Aorta (tissue), 5 donors: ENCODE data around the gene UBA7. TPM values are rescaled to one million over a fixed set of nuclear protein-coding genes. Genes with fewer than 3 reads are reported as not detected.

ENCODE experiments used
- ATAC-seq: fragments of 200-7000 bp; cut with Tn5 transposase; one replicate; pipeline ENCODE4 v1.9.1; 2022; ENCODE audit warnings: moderate library complexity; ENCODE audit not compliant: low FRiP score
- DNase-seq, 2 donors: peaks; one replicate each; pipeline ENCODE4 v3.0.0-alpha.2; 2020
- H3K27ac ChIP-seq, 2 donors: one replicate each; pipeline ENCODE4 v1.5.1; 2013; ENCODE audit warnings: low read length in 2 of 2, mild to moderate bottlenecking in 2 of 2, moderate library complexity in 2 of 2, control low read depth in 1 of 2, inconsistent platforms in 1 of 2, low read depth in 1 of 2
- H3K27me3 ChIP-seq, 2 donors: one replicate each; pipeline ENCODE4 v1.6.1; 2013; ENCODE audit warnings: control low read depth in 1 of 2, low read length in 1 of 2, mild to moderate bottlenecking in 1 of 2, moderate library complexity in 1 of 2; ENCODE audit not compliant: insufficient read depth in 2 of 2, control insufficient read depth in 1 of 2
- H3K36me3 ChIP-seq, 2 donors: one replicate each; pipeline ENCODE4 v1.6.1; 2013; ENCODE audit warnings: control low read depth in 1 of 2, low read length in 1 of 2, mild to moderate bottlenecking in 1 of 2; ENCODE audit not compliant: insufficient read depth in 2 of 2, control insufficient read depth in 1 of 2
- H3K4me1 ChIP-seq, 2 donors: one replicate each; pipeline ENCODE4 v1.6.1; 2013; ENCODE audit warnings: low read length in 2 of 2, control low read depth in 1 of 2, mild to moderate bottlenecking in 1 of 2, moderate library complexity in 1 of 2; ENCODE audit not compliant: insufficient read depth in 2 of 2, control insufficient read depth in 1 of 2
- H3K4me3 ChIP-seq, 2 donors: one replicate each; pipeline ENCODE4 v1.5.1; 2013; ENCODE audit warnings: low read length in 2 of 2, control low read depth in 1 of 2, mild to moderate bottlenecking in 1 of 2
- H3K9me3 ChIP-seq: one replicate; pipeline ENCODE4 v1.6.1; 2013; ENCODE audit warnings: mild to moderate bottlenecking, low read length; ENCODE audit not compliant: control insufficient read depth
- WGBS, 2 donors: extraction: QIAGEN DNeasy Blood & Tissue Kit; methylation state at CpG; one replicate each; pipeline ENCODE4 v1.1.7; 2013; 5-methylcytosine and 5-hydroxymethylcytosine counted together
- intact Hi-C, 2 donors: fragments of 100-400 bp; cut with DNase I; formaldehyde crosslinking; loops; one replicate each; pipeline versions ENCODE4 v1.14.2 to v1.15.0; 2022
- polyA plus RNA-seq, 2 donors: library from polyadenylated mRNA; stranded (reverse); fragments of 200-250 nt; gene quantifications; one replicate each; pipeline ENCODE4 v1.2.3, GENCODE V29; 2013
- total RNA-seq, 2 donors: library from RNA; stranded (reverse); fragmentation: NEBNext Ultra II Directional; extraction: Animal tissue kit (Norgen Biotek cat#: 25700); gene quantifications; one replicate each; pipeline ENCODE4 v1.2.1, GENCODE V29; 2021
- donor health status: healthy with polysubstance abuse.
- donor health status: Bipolar disorder and iron deficiency.
- donor health status: DM: no; HTN: no; CAD: no.
- donor health status: DM: no; HTN: no; CAD: no.
- donor health status: DM: yes; HTN: yes; CAD: no.

Gene UBA7
- total and polyA plus RNA-seq, 4 donors, result 34.7 to 199 (median 73.8) TPM

- WGBS, 2 donors, result 53 to 68% methylated on average over 3 of the region's 3 CpGs
- no peaks in the 10 kb centered on the region for H3K4me1 ChIP-seq
Measured at GRCh38 chr3:49775538-49775937, 38.2 kb downstream of the UBA7 start.

GRCh38 chr3:49772703-49773102 lies 41.0 kb downstream of the UBA7 start:
- no peak for ATAC-seq
- Histone ChIP-seq H3K9me3 (no peaks in the 10 kb centered on the region), H3K4me3 (no peak overlapping the region), H3K4me1 (no peaks in the 10 kb centered on the region), H3K36me3 (peaks cover 0 to 2% of the 10 kb centered on the region in 2 donors), H3K27ac (no peak overlapping the region), H3K27me3 (no peaks in the 10 kb centered on the region)
- intact Hi-C loops, result no loop called here
- 97% methylated on average over 2 of the region's 2 CpGs for WGBS, 2 donors
- no peak for DNase-seq

More at GRCh38 chr3:49775538-49775937, 38.2 kb downstream of the UBA7 start:
- Histone ChIP-seq H3K9me3 (no peaks in the 10 kb centered on the region), H3K36me3 (no peaks in the 10 kb centered on the region), H3K4me3 (no peak overlapping the region), H3K27ac (no peak overlapping the region), H3K27me3 (no peaks in the 10 kb centered on the region)
- intact Hi-C loops, result no loop called here
- ATAC-seq, result no peak
- no peak for DNase-seq

GRCh38 chr3:49771340-49771938 lies 42.3 kb downstream of the UBA7 start:
- intact Hi-C loops, result no loop called here
- Histone ChIP-seq H3K36me3 (peaks cover 0 to 2% of the 10 kb centered on the region in 2 donors), H3K4me1 (no peaks in the 10 kb centered on the region), H3K27me3 (no peaks in the 10 kb centered on the region), H3K27ac (no peak overlapping the region), H3K4me3 (no peak overlapping the region), H3K9me3 (no peaks in the 10 kb centered on the region)
- DNase-seq (no peak), ATAC-seq (no peak)
- WGBS, 2 donors, result 85 to 91% methylated on average over 1 of the region's 1 CpG

GRCh38 chr3:49769926-49770325 lies 43.8 kb downstream of the UBA7 start:
- intact Hi-C loops, result no loop called here
- DNase-seq, result no peak
- H3K36me3 ChIP-seq, result peaks cover 0 to 2% of the 10 kb centered on the region in 2 donors

GRCh38 chr3:49769286-49769915 lies 44.4 kb downstream of the UBA7 start:
- Histone ChIP-seq H3K4me1 (no peaks in the 10 kb centered on the region), H3K4me3 (no peak overlapping the region), H3K27ac (no peak overlapping the region), H3K36me3 (peaks cover 0 to 3% of the 10 kb centered on the region in 2 donors), H3K9me3 (no peaks in the 10 kb centered on the region), H3K27me3 (no peaks in the 10 kb centered on the region)
- intact Hi-C loops, result no loop called here
- DNase-seq (no peak), ATAC-seq (no peak)
- WGBS, 2 donors, result 95 to 97% methylated on average over 3 of the region's 3 CpGs

More at GRCh38 chr3:49769926-49770325, 43.8 kb downstream of the UBA7 start:
- Histone ChIP-seq H3K9me3 (no peaks in the 10 kb centered on the region), H3K4me1 (no peaks in the 10 kb centered on the region), H3K27ac (no peak overlapping the region), H3K27me3 (no peaks in the 10 kb centered on the region), H3K4me3 (no peak overlapping the region)
- no peak for ATAC-seq

- WGBS, 2 donors, result 92 to 97% methylated on average over 4 of the region's 4 CpGs
- Histone ChIP-seq H3K36me3 (peaks cover 0 to 1% of the 10 kb centered on the region in 2 donors), H3K9me3 (no peaks in the 10 kb centered on the region), H3K27me3 (no peaks in the 10 kb centered on the region), H3K4me1 (no peaks in the 10 kb centered on the region), H3K27ac (no peak overlapping the region), H3K4me3 (no peak overlapping the region)
- intact Hi-C loops, result no loop called here
- ATAC-seq, result no peak
- DNase-seq, result no peak
Measured at GRCh38 chr3:49763981-49764380, 49.8 kb downstream of the UBA7 start.

- H3K36me3 ChIP-seq, result peaks cover 0 to 1% of the 10 kb centered on the region in 2 donors
- ATAC-seq, result no peak
- 93% methylated on average over 3 of the region's 3 CpGs for WGBS, 2 donors
- H3K9me3 ChIP-seq, result no peaks in the 10 kb centered on the region
- no peak overlapping the region for H3K27ac ChIP-seq
- intact Hi-C loops, result no loop called here
- no peak overlapping the region for H3K4me3 ChIP-seq
- no peaks in the 10 kb centered on the region for H3K27me3 ChIP-seq
- no peaks in the 10 kb centered on the region for H3K4me1 ChIP-seq
- no peak for DNase-seq
Measured at GRCh38 chr3:49761661-49762060, 52.1 kb downstream of the UBA7 start.

- intact Hi-C loops, result no loop called here
- H3K36me3 ChIP-seq, result no peaks in the 10 kb centered on the region
- H3K9me3 ChIP-seq, result no peaks in the 10 kb centered on the region
- H3K4me3 ChIP-seq, result no peak overlapping the region
- ATAC-seq (no peak), DNase-seq (no peak)
- H3K27ac ChIP-seq, result no peak overlapping the region
- 0 to 7% methylated on average over 1 of the region's 1 CpG for WGBS, 2 donors
- no peaks in the 10 kb centered on the region for H3K27me3 ChIP-seq
- no peaks in the 10 kb centered on the region for H3K4me1 ChIP-seq
Measured at GRCh38 chr3:49759226-49759625, 54.5 kb downstream of the UBA7 start.

GRCh38 chr3:49757197-49757596 lies 56.6 kb downstream of the UBA7 start:
- Histone ChIP-seq H3K27me3 (no peaks in the 10 kb centered on the region), H3K36me3 (no peaks in the 10 kb centered on the region), H3K4me1 (no peaks in the 10 kb centered on the region), H3K27ac (no peak overlapping the region), H3K9me3 (no peaks in the 10 kb centered on the region), H3K4me3 (no peak overlapping the region)
- 69 to 74% methylated on average over 2 of the region's 2 CpGs for WGBS, 2 donors
- no peak for ATAC-seq
- intact Hi-C loops, result no loop called here
- no peak for DNase-seq
